Rectal smooth muscle tissue (tissue), 1 donor: ENCODE results near the gene WDR55.
"Not testable (repeated sequence)": the region's sequence is repeated elsewhere in the genome, so short reads cannot be mapped to it uniquely, and the experiment has no call there.

Source experiments
- H3K27ac ChIP-seq: one replicate; pipeline ENCODE4 v1.7.0; 2013; ENCODE audit warnings: low read depth, low read length, inconsistent platforms
- H3K27me3 ChIP-seq: one replicate; pipeline ENCODE4 v1.7.0; 2013; ENCODE audit warnings: low read length; ENCODE audit not compliant: control insufficient read depth, insufficient read depth
- H3K36me3 ChIP-seq: one replicate; pipeline ENCODE4 v1.7.0; 2013; ENCODE audit warnings: low read length; ENCODE audit not compliant: control insufficient read depth, insufficient read depth
- H3K4me1 ChIP-seq: one replicate; pipeline ENCODE4 v1.7.0; 2013; ENCODE audit warnings: low read length; ENCODE audit not compliant: control insufficient read depth, insufficient read depth
- H3K4me3 ChIP-seq: one replicate; pipeline ENCODE4 v1.7.0; 2013; ENCODE audit warnings: low read length
- H3K9ac ChIP-seq: one replicate; pipeline ENCODE4 v1.7.0; 2013; ENCODE audit warnings: low read length

The WDR55 gene

GRCh38 chr5:140634103-140634502, 30.6 kb upstream of the WDR55 start:
- no peaks in the 10 kb centered on the region for H3K27me3 ChIP-seq
- H3K9ac ChIP-seq = no peak overlapping the region
- H3K4me3 ChIP-seq = no peak overlapping the region
- no peak overlapping the region for H3K27ac ChIP-seq
- H3K4me1 ChIP-seq = peaks cover 4% of the 10 kb centered on the region
- no peaks in the 10 kb centered on the region for H3K36me3 ChIP-seq

- H3K4me3 ChIP-seq = no peak overlapping the region
- no peak overlapping the region for H3K9ac ChIP-seq
- H3K27ac ChIP-seq = no peak overlapping the region
- H3K27me3 ChIP-seq = no peaks in the 10 kb centered on the region
- no peaks in the 10 kb centered on the region for H3K36me3 ChIP-seq
- H3K4me1 ChIP-seq = peaks cover 4% of the 10 kb centered on the region
Measured at GRCh38 chr5:140635291-140636257, 29.1 kb upstream of the WDR55 start.

- no peak overlapping the region for H3K9ac ChIP-seq
- H3K4me3 ChIP-seq = no peak overlapping the region
- H3K36me3 ChIP-seq = peaks cover 4% of the 10 kb centered on the region
- H3K27me3 ChIP-seq = no peaks in the 10 kb centered on the region
- H3K4me1 ChIP-seq = peaks cover 4% of the 10 kb centered on the region
- no peak overlapping the region for H3K27ac ChIP-seq
Measured at GRCh38 chr5:140637371-140638100, 27.2 kb upstream of the WDR55 start.

- peak overlapping the region; percentile 90 for H3K27ac ChIP-seq
- H3K36me3 ChIP-seq, H3K9ac ChIP-seq, H3K4me1 ChIP-seq, H3K27me3 ChIP-seq: not testable (repeated sequence)
- peak overlapping the region; percentile 80 for H3K4me3 ChIP-seq
Measured at GRCh38 chr5:140638898-140639147, 25.9 kb upstream of the WDR55 start.

- H3K4me3 ChIP-seq = peak within 1 kb of the TSS; percentile 80
- H3K27me3 ChIP-seq = no peaks in the 10 kb centered on the region
- H3K27ac ChIP-seq = peak within 1 kb of the TSS; percentile 90
- H3K36me3 ChIP-seq = peaks cover 13% of the 10 kb centered on the region
- H3K9ac ChIP-seq = peak within 1 kb of the TSS; percentile 66
- no peaks in the 10 kb centered on the region for H3K4me1 ChIP-seq
Measured at GRCh38 chr5:140639148-140639981, 25.3 kb upstream of the WDR55 start, which contains the start of gene TMCO6. Gene TMCO6, plus strand, starts transcription at chr5:140639451. Its CDS starts 77 bp downstream, at chr5:140639528.

- Histone ChIP-seq H3K27me3 (no peaks in the 10 kb centered on the region), H3K9ac (no peak overlapping the region), H3K27ac (no peak overlapping the region), H3K4me1 (peaks cover 3% of the 10 kb centered on the region), H3K4me3 (no peak overlapping the region), H3K36me3 (peaks cover 19% of the 10 kb centered on the region)
Measured at GRCh38 chr5:140641716-140642115, 23.0 kb upstream of the WDR55 start.

GRCh38 chr5:140642718-140643117, 22.0 kb upstream of the WDR55 start:
- Histone ChIP-seq H3K9ac (no peak overlapping the region), H3K4me1 (peaks cover 4% of the 10 kb centered on the region), H3K4me3 (no peak overlapping the region), H3K27me3 (no peaks in the 10 kb centered on the region), H3K27ac (no peak overlapping the region), H3K36me3 (peaks cover 19% of the 10 kb centered on the region)

GRCh38 chr5:140647042-140647419, 17.7 kb upstream of the WDR55 start:
- Histone ChIP-seq H3K9ac (peak overlapping the region; percentile 53), H3K27ac (peak overlapping the region; percentile 83), H3K36me3 (peaks cover 23% of the 10 kb centered on the region), H3K4me1 (peaks cover 9% of the 10 kb centered on the region), H3K4me3 (peak overlapping the region; percentile 98), H3K27me3 (no peaks in the 10 kb centered on the region)

GRCh38 chr5:140658870-140659269, 5.8 kb upstream of the WDR55 start:
- Histone ChIP-seq H3K27ac (no peak overlapping the region), H3K27me3 (no peaks in the 10 kb centered on the region), H3K4me3 (no peak overlapping the region), H3K4me1 (no peaks in the 10 kb centered on the region), H3K9ac (no peak overlapping the region), H3K36me3 (peaks cover 47% of the 10 kb centered on the region)

- H3K27me3 ChIP-seq, H3K4me1 ChIP-seq, H3K4me3 ChIP-seq, H3K9ac ChIP-seq, H3K27ac ChIP-seq: not testable (repeated sequence)
- H3K36me3 ChIP-seq = peaks cover 43% of the 10 kb centered on the region
Measured at GRCh38 chr5:140660371-140660770, 4.3 kb upstream of the WDR55 start.

- H3K36me3 ChIP-seq = peaks cover 39% of the 10 kb centered on the region
- peak overlapping the region; percentile 94 for H3K27ac ChIP-seq
- H3K9ac ChIP-seq = no peak overlapping the region
- H3K27me3 ChIP-seq = no peaks in the 10 kb centered on the region
- peak overlapping the region; percentile 96 for H3K4me3 ChIP-seq
- no peaks in the 10 kb centered on the region for H3K4me1 ChIP-seq
Measured at GRCh38 chr5:140664030-140664358, 710 bp upstream of the WDR55 start.

- H3K27me3 ChIP-seq, H3K27ac ChIP-seq, H3K9ac ChIP-seq, H3K4me1 ChIP-seq, H3K4me3 ChIP-seq: not testable (repeated sequence)
- peaks cover 41% of the 10 kb centered on the region for H3K36me3 ChIP-seq
Measured at GRCh38 chr5:140671035-140671434, 6.3 kb downstream of the WDR55 start.
